ENCODE data around the gene RAB43. TPM values are rescaled to one million over a fixed set of nuclear protein-coding genes. Genes with fewer than 3 reads are reported as not detected.

Gene RAB43
- total RNA-seq, 2 donors from 2014 or later: 34.5 to 38.1 TPM

DNA sequence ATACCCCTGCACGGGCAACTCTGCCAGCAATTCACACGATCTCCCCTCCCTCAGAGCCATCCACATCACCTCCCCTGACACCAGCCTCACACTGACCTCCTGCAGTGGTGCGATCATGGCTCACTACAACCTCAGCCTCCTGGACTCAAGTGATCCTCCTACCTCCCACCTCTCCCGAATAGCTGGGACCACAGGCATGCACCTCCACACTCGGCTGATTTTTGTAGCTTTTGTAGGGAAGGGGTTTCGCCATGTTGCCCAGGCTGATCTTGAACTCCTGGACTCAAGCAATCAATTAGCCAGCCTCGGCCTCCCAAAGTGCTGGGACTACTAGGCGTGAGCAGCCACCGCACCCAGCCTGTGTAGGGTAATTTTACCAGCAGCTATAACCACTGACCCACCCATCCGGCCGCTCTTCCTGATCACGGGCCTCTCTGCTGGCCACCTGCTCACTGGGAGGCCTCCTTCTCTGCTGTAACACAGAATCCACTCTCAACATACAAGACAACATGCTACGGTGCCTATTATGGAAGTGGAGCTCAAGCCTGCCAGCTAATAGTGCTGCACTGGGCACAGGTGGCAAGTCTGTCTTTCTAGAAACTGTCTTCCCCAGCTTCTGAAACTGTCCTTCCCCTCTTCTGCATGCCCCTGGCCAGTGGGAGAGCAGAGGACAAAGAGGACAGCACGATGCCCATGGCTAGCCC, 56.4 kb downstream of the RAB43 start:
- no peak overlapping the region for H3K4me3 Mint-ChIP-seq
- peaks cover 2% of the 10 kb centered on the region for H3K4me1 Mint-ChIP-seq
- no peaks in the 10 kb centered on the region for H3K4me1 ChIP-seq (ENCODE audit: control insufficient read depth, insufficient read depth, low read length)
- H3K36me3 ChIP-seq (ENCODE audit: control insufficient read depth, insufficient read depth, low read length): no peaks in the 10 kb centered on the region
- TF ChIP-seq CTCF (conservative IDR thresholded peaks at IDR 0.05): no peak
- H3K27ac ChIP-seq (ENCODE audit: low read depth, low read length): no peak overlapping the region
- no peak overlapping the region for H3K4me3 ChIP-seq (ENCODE audit: low read length)
- H3K9ac ChIP-seq (ENCODE audit: extremely low read depth, low read length, poor library complexity, severe bottlenecking): no peak overlapping the region
- DNase-seq: peak; percentile 21
- H3K9me3 Mint-ChIP-seq: peaks cover 5% of the 10 kb centered on the region
- H3K36me3 Mint-ChIP-seq (ENCODE audit: low read depth): no peaks in the 10 kb centered on the region
- H3K27me3 ChIP-seq (ENCODE audit: control insufficient read depth, insufficient read depth, low read length, poor library complexity, severe bottlenecking): no peaks in the 10 kb centered on the region
- H3K9me3 ChIP-seq (ENCODE audit: control insufficient read depth, low read length): no peaks in the 10 kb centered on the region
- peaks cover 8% of the 10 kb centered on the region for H3K27me3 Mint-ChIP-seq (ENCODE audit: insufficient read depth)
- WGBS, 2 experiments (ENCODE audit: insufficient coverage in 1 of 2, insufficient read length in 1 of 2): 91 to 92% methylated on average over 12 to 14 of the region's 14 CpGs
- no peak overlapping the region for H3K27ac Mint-ChIP-seq

DNA sequence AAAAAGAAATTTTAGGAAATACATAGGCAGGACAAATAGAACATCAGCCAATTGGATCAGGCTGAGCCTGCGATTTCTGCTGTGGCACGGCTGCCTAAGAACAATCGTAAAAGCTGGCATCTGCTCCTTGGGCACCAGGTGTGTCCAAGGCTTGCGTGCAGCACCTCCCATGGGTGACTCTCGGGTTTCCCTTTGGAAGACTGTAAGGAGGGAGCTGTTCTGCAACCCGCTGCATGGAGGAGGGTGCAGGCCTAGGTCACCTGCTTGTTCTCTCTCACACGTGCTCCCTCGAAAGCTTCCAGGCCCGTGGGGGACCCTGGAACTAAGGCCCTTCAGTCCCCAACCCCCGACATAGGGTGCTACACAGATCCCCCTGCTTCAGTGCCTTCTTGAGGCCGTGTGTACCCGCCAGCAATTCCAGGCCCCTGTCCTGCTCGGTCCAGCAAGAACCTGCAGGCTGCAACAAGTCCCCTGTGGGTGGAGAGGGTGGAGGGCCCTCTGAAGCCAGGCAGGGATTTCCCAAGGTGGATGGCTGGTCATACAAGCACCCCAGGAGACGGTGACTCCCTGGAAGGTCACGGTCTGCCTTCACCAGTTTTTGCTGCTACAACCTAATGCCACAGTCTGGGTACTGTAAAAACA, 57.6 kb downstream of the RAB43 start:
- Mint-ChIP-seq H3K4me3 (no peak overlapping the region), H3K27ac (no peak overlapping the region), H3K36me3 (ENCODE audit: low read depth) (no peaks in the 10 kb centered on the region), H3K4me1 (peaks cover 2% of the 10 kb centered on the region), H3K27me3 (ENCODE audit: insufficient read depth) (peaks cover 2% of the 10 kb centered on the region), H3K9me3 (peaks cover 5% of the 10 kb centered on the region)
- Histone ChIP-seq H3K27me3 (ENCODE audit: control insufficient read depth, insufficient read depth, low read length, poor library complexity, severe bottlenecking) (no peaks in the 10 kb centered on the region), H3K9ac (ENCODE audit: extremely low read depth, low read length, poor library complexity, severe bottlenecking) (no peak overlapping the region), H3K36me3 (ENCODE audit: control insufficient read depth, insufficient read depth, low read length) (no peaks in the 10 kb centered on the region), H3K27ac (ENCODE audit: low read depth, low read length) (no peak overlapping the region), H3K9me3 (ENCODE audit: control insufficient read depth, low read length) (no peaks in the 10 kb centered on the region), H3K4me1 (ENCODE audit: control insufficient read depth, insufficient read depth, low read length) (no peaks in the 10 kb centered on the region), H3K4me3 (ENCODE audit: low read length) (no peak overlapping the region)
- no peak for TF ChIP-seq CTCF (conservative IDR thresholded peaks at IDR 0.05)
- DNase-seq: peak; percentile 39
- WGBS, 2 experiments (ENCODE audit: insufficient coverage in 1 of 2, insufficient read length in 1 of 2): 90 to 92% methylated on average over 7 to 15 of the region's 15 CpGs

GRCh38 chr3:129063091-129063640, 58.4 kb downstream of the RAB43 start:
- Mint-ChIP-seq H3K4me1 (peaks cover 6% of the 10 kb centered on the region), H3K9me3 (peaks cover 5% of the 10 kb centered on the region), H3K27me3 (ENCODE audit: insufficient read depth) (peaks cover 2% of the 10 kb centered on the region), H3K27ac (peak overlapping the region; percentile 4), H3K36me3 (ENCODE audit: low read depth) (no peaks in the 10 kb centered on the region), H3K4me3 (no peak overlapping the region)
- TF ChIP-seq CTCF (conservative IDR thresholded peaks at IDR 0.05): no peak
- Histone ChIP-seq H3K27ac (ENCODE audit: low read depth, low read length) (no peak overlapping the region), H3K36me3 (ENCODE audit: control insufficient read depth, insufficient read depth, low read length) (no peaks in the 10 kb centered on the region), H3K27me3 (ENCODE audit: control insufficient read depth, insufficient read depth, low read length, poor library complexity, severe bottlenecking) (no peaks in the 10 kb centered on the region), H3K9me3 (ENCODE audit: control insufficient read depth, low read length) (no peaks in the 10 kb centered on the region), H3K4me1 (ENCODE audit: control insufficient read depth, insufficient read depth, low read length) (no peaks in the 10 kb centered on the region), H3K9ac (ENCODE audit: extremely low read depth, low read length, poor library complexity, severe bottlenecking) (no peak overlapping the region), H3K4me3 (ENCODE audit: low read length) (no peak overlapping the region)
- peak; percentile 35 for DNase-seq
- WGBS, 2 experiments (ENCODE audit: insufficient coverage in 1 of 2, insufficient read length in 1 of 2): 93 to 95% methylated on average over 9 to 10 of the region's 10 CpGs
